Heart left ventricle (tissue), 16 donors: ENCODE measurements around the gene GRIK1. TPM values are rescaled to one million over a fixed set of nuclear protein-coding genes. Genes with fewer than 3 reads are reported as not detected.

Experiments
- ATAC-seq, 4 donors: fragments of 200-7000 bp; cut with Tn5 transposase; one replicate each; pipeline ENCODE4 v1.9.1; 2020 to 2022; ENCODE audit warnings: moderate library complexity in 4 of 4, mild to moderate bottlenecking in 3 of 4, moderate number of reproducible peaks in 1 of 4
- DNase-seq, 5 donors: peaks; one replicate each; pipeline ENCODE4 v3.0.0-alpha.2; 2020
- H3K27ac ChIP-seq, 12 donors: fragments of 200-600 bp; sonication (generic) in 4 of 12; one replicate each; pipeline versions ENCODE4 v1.5.0 to v1.8.0; 2016 to 2022; ENCODE audit warnings: mild to moderate bottlenecking in 2 of 12
- H3K27me3 ChIP-seq, 9 donors: fragments of 200-600 bp; sonication (generic) in 2 of 9; one replicate each; pipeline versions ENCODE4 v1.5.1 to v1.8.0; 2016 to 2022; ENCODE audit warnings: mild to moderate bottlenecking in 3 of 9
- H3K36me3 ChIP-seq, 9 donors: fragments of 200-600 bp; sonication (generic) in 2 of 9; one replicate each; pipeline versions ENCODE4 v1.5.0 to v1.8.0; 2018 to 2022; ENCODE audit warnings: mild to moderate bottlenecking in 2 of 9
- H3K4me1 ChIP-seq, 12 donors: fragments of 200-600 bp; sonication (generic) in 4 of 12; one replicate each; pipeline versions ENCODE4 v1.5.0 to v1.8.0; 2016 to 2022; ENCODE audit warnings: mild to moderate bottlenecking in 3 of 12
- H3K4me3 ChIP-seq, 12 donors: fragments of 200-600 bp; sonication (generic) in 4 of 12; one replicate each; pipeline versions ENCODE4 v1.5.0 to v1.8.0; 2017 to 2022; ENCODE audit warnings: mild to moderate bottlenecking in 9 of 12, moderate library complexity in 4 of 12
- H3K9me3 ChIP-seq, 12 donors: fragments of 200-600 bp; sonication (generic) in 4 of 12; one replicate each; pipeline versions ENCODE4 v1.5.0 to v1.8.0; 2016 to 2022; ENCODE audit warnings: mild to moderate bottlenecking in 1 of 12
- CTCF ChIP-seq, 12 donors: fragments of 200-600 bp; sonication (generic) in 4 of 12; IDR thresholded peaks; one replicate each; pipeline versions ENCODE4 v1.5.0 to v1.8.0; 2018 to 2022; ENCODE audit warnings: antibody characterized with exemption in 12 of 12, mild to moderate bottlenecking in 5 of 12
- POLR2A ChIP-seq, 2 donors: fragments of 450-650 bp; IDR thresholded peaks; one replicate each; pipeline ENCODE4 v1.6.1; 2017; ENCODE audit warnings: antibody characterized with exemption in 2 of 2, mild to moderate bottlenecking in 2 of 2, moderate library complexity in 2 of 2
- WGBS, 4 donors: extraction: QIAGEN DNeasy Blood & Tissue Kit in 2 of 4; methylation state at CpG; one replicate each; pipeline versions ENCODE4 v1.1.5 to v1.1.7; 2013 to 2018; 5-methylcytosine and 5-hydroxymethylcytosine counted together
- intact Hi-C, 10 donors: fragments of 100-400 bp; cut with DNase I; formaldehyde crosslinking; loops; one replicate each; pipeline versions ENCODE4 v1.11.1 to v1.14.2; 2022
- polyA plus RNA-seq, 2 donors: library from polyadenylated mRNA; stranded (reverse); fragments of 200-250 nt; gene quantifications; one replicate each; pipeline ENCODE4 v1.2.3, GENCODE V29; 2013
- total RNA-seq, 9 donors: library from RNA; depleted of rRNA in 2 of 9; stranded (reverse); fragments of >200 nt in 2 of 9; fragmentation: NEBNext Ultra II Directional in 3 of 9; extraction: Animal tissue kit (Norgen Biotek cat#: 25700) in 3 of 9; gene quantifications; one replicate each; pipeline versions ENCODE4 v1.1.0 to v1.2.4, GENCODE V29; 2016 to 2023
- donor health status: ischemic (EF 13 %, LVEDD 7.1; RV severe dilation, severe dysfunction).
- donor health status: healthy with polysubstance abuse.
- donor health status: DM: no; HTN: yes; CAD: no.
- donor health status: DM: no; HTN: no; CAD: no.
- donor health status: ischemic (EF 25% LVEDD 6.9; RV normal size, moderate dysfunction).
- donor health status: ischemic (EF 25% LVEDD 5.7; RV mildly dilated, moderate dysfunction).
- donor health status: healthy.
- donor health status: DM: yes; HTN: yes; CAD: no.
- donor health status: ischemic (EF 35%, LVEDD 5.7; RV mildly dilated, moderate dysfunction).
- donor health status: nonischemic (EF 11% LVEDD 7.7; RV severe dilation, severe dysfunction).
- donor health status: DM: yes; HTN: yes; CAD: no.
- donor health status: PGD.
- donor health status: ischemic (EF 29% LVEDD 5.4; RV normal size, mild dysfunction).
- donor health status: nonischemic (EF 23%, LVEDD 6.1; RV moderate dilation, normal function).

The GRIK1 gene
- total and polyA plus RNA-seq, 11 donors, result 0.12 TPM; not detected in 10

- no peaks in the 10 kb centered on the region for H3K27me3 ChIP-seq
- no peak for TF ChIP-seq POLR2A (IDR thresholded peaks at IDR 0.05)
- TF ChIP-seq CTCF (IDR thresholded peaks at IDR 0.05), result no peak
- WGBS, 4 donors, result 61 to 86% (median 77%) methylated on average over 2 of the region's 2 CpGs
- H3K4me1 ChIP-seq, result no peaks in the 10 kb centered on the region
- H3K9me3 ChIP-seq, result no peaks in the 10 kb centered on the region
- ATAC-seq, result no peak
- intact Hi-C loops, result no loop called here
- H3K4me3 ChIP-seq, result no peak overlapping the region
- no peaks in the 10 kb centered on the region for H3K36me3 ChIP-seq
- no peak overlapping the region for H3K27ac ChIP-seq
- no peak for DNase-seq
Observed at GRCh38 chr21:29669416-29669815, 270.4 kb downstream of the GRIK1 start.

- H3K9me3 ChIP-seq, result no peaks in the 10 kb centered on the region
- WGBS, 4 donors, result 82 to 88% (median 85%) methylated on average over 3 of the region's 3 CpGs
- ATAC-seq (no peak), DNase-seq (no peak)
- no peak for TF ChIP-seq POLR2A (IDR thresholded peaks at IDR 0.05)
- no peak for TF ChIP-seq CTCF (IDR thresholded peaks at IDR 0.05)
- no peaks in the 10 kb centered on the region for H3K4me1 ChIP-seq
- H3K4me3 ChIP-seq, result no peak overlapping the region
- no peak overlapping the region for H3K27ac ChIP-seq
- intact Hi-C loops, result no loop called here
- H3K27me3 ChIP-seq, result no peaks in the 10 kb centered on the region
- H3K36me3 ChIP-seq, result no peaks in the 10 kb centered on the region
Observed at GRCh38 chr21:29667651-29668050, 272.1 kb downstream of the GRIK1 start.

GRCh38 chr21:29664615-29665014, 275.2 kb downstream of the GRIK1 start:
- DNase-seq (no peak), ATAC-seq (no peak)
- Histone ChIP-seq H3K9me3 (no peaks in the 10 kb centered on the region), H3K27me3 (no peaks in the 10 kb centered on the region), H3K4me1 (no peaks in the 10 kb centered on the region), H3K27ac (no peak overlapping the region), H3K36me3 (no peaks in the 10 kb centered on the region), H3K4me3 (no peak overlapping the region)
- no peak for TF ChIP-seq POLR2A (IDR thresholded peaks at IDR 0.05)
- 46 to 60% (median 52%) methylated on average over 1 of the region's 1 CpG for WGBS, 4 donors
- intact Hi-C loops, result no loop called here

- intact Hi-C loops, result no loop called here
- 87 to 92% (median 89%) methylated on average over 3 of the region's 3 CpGs for WGBS, 4 donors
- TF ChIP-seq CTCF (IDR thresholded peaks at IDR 0.05), result no peak
- TF ChIP-seq POLR2A (IDR thresholded peaks at IDR 0.05), result no peak
Observed at GRCh38 chr21:29661672-29662442, 277.9 kb downstream of the GRIK1 start.

More at GRCh38 chr21:29661672-29662442, 277.9 kb downstream of the GRIK1 start:
- DNase-seq (no peak), ATAC-seq (no peak)
- H3K27me3 ChIP-seq, result no peaks in the 10 kb centered on the region
- H3K36me3 ChIP-seq, result no peaks in the 10 kb centered on the region
- peaks cover 0 to 8% (median 0%) of the 10 kb centered on the region in 12 donors for H3K4me1 ChIP-seq
- H3K4me3 ChIP-seq, result no peak overlapping the region
- no peaks in the 10 kb centered on the region for H3K9me3 ChIP-seq
- no peak overlapping the region for H3K27ac ChIP-seq
